NCI-H510A treated with DMSO at 0.1 percent for 48 hours (cell line): ENCODE data around the gene WDR7.

Source experiments
- DNase-seq: peaks from one replicate; lab custom pipeline; 2025; lab: John Stamatoyannopoulos, UW

Gene WDR7

GRCh38 chr18:56650944-56651770 is at the start of gene WDR7:
Gene WDR7, plus strand, starts transcription at chr18:56651359. Its CDS starts 21,157 bp downstream, at chr18:56672516.
- DNase-seq: peak; percentile 97

GRCh38 chr18:56606618-56607017 is 44.5 kb upstream of the WDR7 start:
- DNase-seq: no peak

GRCh38 chr18:56615738-56616520 is 35.2 kb upstream of the WDR7 start:
- DNase-seq: no peak

GRCh38 chr18:56627991-56628390 is 23.2 kb upstream of the WDR7 start:
- no peak for DNase-seq

- DNase-seq: no peak
These were observed 18.8 kb upstream of the WDR7 start for GRCh38 chr18:56632070-56633022.

GRCh38 chr18:56635007-56635406 is 16.2 kb upstream of the WDR7 start:
- DNase-seq: no peak

- DNase-seq: no peak
These were observed 14.0 kb upstream of the WDR7 start for GRCh38 chr18:56637176-56637575.

- DNase-seq: no peak
These were observed 13.4 kb upstream of the WDR7 start for GRCh38 chr18:56637711-56638231.

GRCh38 chr18:56638232-56639103 is 12.7 kb upstream of the WDR7 start, which contains the start of gene TXNL1:
Gene TXNL1, minus strand, starts transcription at chr18:56638592. Its CDS starts 152 bp downstream, at chr18:56638440.
- peak; percentile 98 for DNase-seq

- no peak for DNase-seq
These were observed 12.1 kb upstream of the WDR7 start for GRCh38 chr18:56639104-56639381.

- DNase-seq: no peak
These were observed 11.6 kb upstream of the WDR7 start for GRCh38 chr18:56639571-56639970.

- no peak for DNase-seq
These were observed 9.3 kb upstream of the WDR7 start for GRCh38 chr18:56641714-56642337.

GRCh38 chr18:56643381-56643780 is 7.8 kb upstream of the WDR7 start:
- DNase-seq: no peak

- peak; percentile 67 for DNase-seq
These were observed 5.6 kb upstream of the WDR7 start for GRCh38 chr18:56645415-56646016.

- DNase-seq: no peak
These were observed 4.1 kb upstream of the WDR7 start for GRCh38 chr18:56647071-56647470.

- DNase-seq: no peak
These were observed 2.9 kb upstream of the WDR7 start for GRCh38 chr18:56647951-56648893.

- no peak for DNase-seq
These were observed 1.2 kb upstream of the WDR7 start for GRCh38 chr18:56649996-56650395.

- no peak for DNase-seq
These were observed 573 bp downstream of the WDR7 start for GRCh38 chr18:56651771-56652092.

GRCh38 chr18:56652802-56653201 is 1.6 kb downstream of the WDR7 start:
- no peak for DNase-seq
